Measurements from ENCODE around the gene SLC26A9.

The SLC26A9 gene

DNA sequence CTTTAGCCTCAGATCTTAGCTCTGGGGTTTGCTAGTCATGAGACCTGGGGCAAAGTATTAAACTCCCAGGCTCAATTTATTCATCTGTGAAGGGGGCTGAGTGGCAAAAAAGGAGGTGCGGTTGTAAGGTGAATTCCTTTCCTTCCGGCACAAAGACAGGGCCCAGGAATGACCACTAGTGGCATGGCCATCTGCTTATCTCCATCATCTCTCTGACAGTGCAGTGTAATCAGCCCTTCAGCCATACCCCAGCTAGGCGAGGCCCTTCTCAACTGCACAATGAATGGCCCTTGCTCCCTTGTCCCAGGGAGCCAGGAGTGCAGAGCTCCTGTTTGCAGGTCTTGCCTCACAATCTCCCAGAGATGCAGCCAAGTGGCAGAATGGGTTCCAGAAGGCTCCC lies 5.6 kb upstream of the SLC26A9 start:
- DNase-seq (ENCODE audit: low read depth): no peak

DNA sequence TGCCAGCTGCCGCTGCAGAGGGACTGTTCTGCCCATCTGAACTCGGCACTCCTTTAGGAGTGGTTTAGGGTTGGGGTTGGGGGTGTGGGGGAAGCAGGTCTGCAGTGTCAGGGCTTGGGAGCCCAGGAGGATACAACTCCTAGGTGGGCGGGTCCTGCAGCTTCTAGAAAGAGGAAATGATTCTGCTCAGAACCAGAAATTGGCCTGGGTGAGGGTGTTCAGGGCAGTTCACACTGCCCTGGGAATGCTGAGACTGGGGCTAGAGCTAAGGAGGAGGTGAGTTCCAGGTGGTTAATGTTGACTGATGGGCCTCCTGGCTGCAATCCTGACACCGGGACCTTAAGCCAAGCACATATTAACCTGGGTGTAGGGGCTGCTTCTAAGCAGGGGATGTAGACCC lies 4.8 kb upstream of the SLC26A9 start:
- no peak for DNase-seq (ENCODE audit: low read depth)

DNA sequence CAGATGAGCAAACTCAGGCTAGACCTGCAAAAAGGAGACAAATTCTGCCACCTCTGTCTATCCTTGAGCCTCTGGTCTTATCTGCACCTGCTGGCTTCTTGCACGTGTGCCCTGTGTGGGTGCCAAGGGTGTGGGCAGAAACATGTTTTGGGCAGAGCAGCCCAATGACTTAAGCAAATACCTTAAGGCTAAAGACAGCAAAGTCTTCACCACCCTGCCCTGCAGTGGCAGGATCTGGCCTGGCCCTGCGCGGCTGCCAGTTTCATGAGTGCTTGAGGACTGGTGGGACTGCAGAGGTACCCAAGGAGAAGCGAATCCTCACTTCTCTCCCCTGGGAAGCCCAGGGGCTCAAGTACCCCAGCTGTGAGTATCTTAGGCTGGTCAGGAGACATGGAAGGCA lies 3.8 kb upstream of the SLC26A9 start:
- DNase-seq (ENCODE audit: low read depth): no peak

DNA sequence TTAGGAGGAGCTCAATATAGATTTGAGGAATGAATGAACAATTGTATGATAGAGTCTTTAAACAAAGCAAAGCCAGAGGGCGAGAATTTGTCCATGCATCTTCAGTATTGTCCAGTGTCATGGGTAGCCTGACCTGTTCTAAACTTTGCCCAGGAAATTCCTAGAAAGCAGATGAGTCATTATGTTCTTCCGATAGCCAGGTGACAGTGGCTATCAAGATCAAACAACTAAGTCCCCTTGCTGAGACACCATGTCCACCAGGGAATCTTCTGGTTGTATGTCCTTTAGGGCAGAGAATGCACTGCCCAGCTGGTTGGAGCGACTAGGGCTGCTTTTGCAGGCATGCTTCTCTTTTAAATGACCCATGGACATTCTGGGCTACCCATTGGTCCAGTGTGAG lies 1.8 kb upstream of the SLC26A9 start:
- no peak for DNase-seq (ENCODE audit: low read depth)

DNA sequence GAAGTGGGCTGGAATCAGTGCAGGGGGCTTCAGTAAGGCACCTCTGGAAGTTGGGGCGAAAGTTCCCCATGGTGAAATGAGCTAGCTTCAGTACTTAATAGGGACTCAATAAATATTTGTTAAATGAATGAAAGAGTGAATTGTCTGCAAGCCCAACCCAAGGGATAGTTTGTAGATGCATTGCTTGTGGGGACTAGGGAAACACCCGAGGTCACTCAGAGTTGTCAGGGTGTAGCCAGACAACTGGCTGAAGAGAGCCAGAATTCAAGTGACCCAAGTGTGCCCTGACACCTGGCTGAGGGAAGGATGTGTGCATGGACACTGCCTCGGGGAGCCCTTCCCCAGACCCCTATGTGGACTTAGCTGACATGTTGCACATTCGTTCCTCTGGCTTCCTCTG lies 1.3 kb upstream of the SLC26A9 start:
- DNase-seq (ENCODE audit: low read depth): no peak

DNA sequence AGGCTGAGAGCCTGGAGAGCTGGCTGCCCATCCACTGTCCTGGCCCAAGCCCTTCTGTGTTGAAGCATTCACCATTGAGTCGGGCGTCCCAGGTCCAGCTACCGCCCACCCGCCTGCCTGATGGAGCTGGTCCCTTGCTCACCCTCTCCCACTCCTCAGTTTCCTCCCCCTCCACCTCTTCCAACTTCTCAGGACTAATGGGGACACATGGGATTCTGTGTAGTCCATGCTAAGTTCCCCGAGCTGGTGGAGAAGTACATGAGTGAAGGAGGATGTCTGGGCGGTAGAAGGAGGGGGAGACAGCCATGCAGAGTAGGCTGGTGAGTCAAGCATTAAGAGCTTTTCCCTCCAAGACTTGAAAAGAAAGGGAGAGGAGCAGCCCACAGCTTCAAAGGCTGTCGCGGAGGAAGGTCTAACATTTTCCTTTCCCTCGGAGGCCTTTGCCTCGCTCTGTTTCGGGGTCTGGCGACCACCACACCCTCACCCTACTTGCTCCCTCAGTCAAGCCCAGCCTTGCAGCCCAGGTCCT lies 561 bp downstream of the SLC26A9 start:
- DNase-seq (ENCODE audit: low read depth): no peak

DNA sequence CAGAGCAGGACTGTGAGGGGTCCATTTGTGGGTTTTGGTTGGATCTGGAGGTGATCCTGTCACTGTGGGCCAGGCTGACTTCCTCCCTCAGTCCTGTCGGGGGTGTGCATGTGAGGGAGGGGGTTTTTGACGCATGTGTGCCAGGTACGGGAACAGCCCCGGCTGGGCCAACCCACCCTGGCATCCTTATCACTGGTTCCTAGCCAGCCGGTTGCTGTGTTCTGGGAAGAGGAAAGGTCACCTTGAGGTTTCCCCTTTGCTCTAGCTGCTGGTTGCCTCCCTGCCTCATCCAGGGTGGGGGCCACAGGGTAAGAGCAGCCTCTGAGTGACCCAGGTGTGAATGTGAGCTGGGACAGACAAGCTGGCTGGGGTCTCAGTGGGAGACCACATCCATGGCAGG lies 2.5 kb downstream of the SLC26A9 start:
- DNase-seq (ENCODE audit: low read depth): no peak

DNA sequence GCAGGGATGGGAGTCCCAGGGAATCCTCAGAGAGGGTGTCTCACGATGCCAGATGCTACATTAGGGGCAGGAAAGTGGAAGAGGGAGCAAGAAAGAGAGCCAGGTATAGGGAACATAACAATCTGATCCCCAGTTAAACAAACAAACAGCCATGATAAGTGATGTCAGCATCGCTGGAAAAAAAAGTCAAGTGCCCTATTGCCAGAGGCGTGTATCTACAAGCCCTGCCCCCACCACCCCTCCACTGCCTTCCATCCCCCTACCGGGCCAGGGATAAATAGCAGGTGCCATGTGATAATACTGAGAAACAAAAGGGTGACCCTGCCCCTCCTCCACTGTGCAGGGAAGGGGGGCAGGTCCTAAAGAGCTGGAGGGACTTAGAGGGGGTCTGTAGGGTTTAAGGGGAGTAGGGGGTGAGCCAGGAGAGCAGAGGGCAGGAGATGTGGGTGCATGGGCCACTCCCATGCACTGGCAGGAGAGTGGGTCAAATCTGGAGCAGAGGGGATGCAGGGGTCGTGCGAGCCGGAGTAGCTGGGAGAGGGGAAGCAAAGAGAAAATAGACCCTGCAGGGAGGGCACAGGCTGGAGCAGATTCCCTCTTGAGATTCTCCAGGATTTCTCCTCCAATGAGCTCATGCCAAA lies 3.4 kb downstream of the SLC26A9 start:
- no peak for DNase-seq (ENCODE audit: low read depth)

DNA sequence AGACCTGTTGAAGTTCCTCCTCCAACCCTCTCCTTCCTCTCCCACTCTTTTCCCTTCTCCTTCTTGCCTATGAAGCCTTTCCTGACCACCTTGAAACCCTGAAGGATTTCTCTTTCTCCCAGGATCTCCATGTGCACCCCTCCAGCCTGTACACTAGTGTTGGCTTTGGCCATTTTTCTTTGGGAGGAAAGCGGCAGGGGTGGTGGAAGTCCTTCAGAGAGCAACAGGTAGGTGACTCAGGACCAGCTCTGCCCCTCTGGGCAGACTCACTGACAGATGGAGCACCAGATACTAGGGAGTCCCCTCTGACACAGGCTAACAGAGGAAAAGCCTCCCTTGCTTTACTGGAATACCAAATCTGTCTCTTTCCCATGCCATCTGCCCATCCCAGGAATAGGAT lies 4.6 kb downstream of the SLC26A9 start:
- no peak for DNase-seq (ENCODE audit: low read depth)

DNA sequence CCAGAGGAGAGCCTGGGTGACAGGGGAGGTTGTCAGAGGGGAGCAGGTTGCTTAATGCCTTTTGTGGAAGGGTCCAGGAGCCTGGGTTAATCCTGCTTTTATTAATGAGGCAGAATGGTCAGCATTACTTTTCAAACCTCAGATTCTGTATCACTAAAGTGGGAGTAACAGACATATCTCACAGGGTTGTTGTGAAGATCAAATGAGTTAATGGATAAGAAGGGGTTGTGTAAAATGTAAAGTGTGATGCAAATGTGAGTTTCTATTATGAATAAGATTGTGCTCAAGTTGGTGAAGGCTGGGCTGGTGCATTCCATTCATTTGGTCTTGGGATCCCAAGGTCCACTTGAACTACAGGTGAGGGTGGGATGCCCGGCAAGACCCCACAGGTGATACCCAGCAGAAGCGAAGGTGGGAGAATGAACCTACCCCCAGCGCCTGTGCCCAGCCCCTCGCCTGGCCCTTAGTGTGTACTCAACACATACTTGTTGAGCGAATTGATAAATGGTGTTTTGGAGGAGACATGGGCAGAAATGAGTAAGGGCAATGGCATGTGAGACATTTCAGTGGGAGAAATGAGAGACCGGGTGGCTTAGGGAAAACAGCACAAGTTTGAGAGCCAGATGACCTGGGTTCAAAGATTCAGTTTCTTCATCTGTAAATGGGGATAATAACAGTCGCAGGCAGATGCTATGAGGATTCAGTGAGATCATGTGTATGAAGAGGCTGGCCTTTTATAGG lies 6.2 kb downstream of the SLC26A9 start:
- no peak for DNase-seq (ENCODE audit: low read depth)

DNA sequence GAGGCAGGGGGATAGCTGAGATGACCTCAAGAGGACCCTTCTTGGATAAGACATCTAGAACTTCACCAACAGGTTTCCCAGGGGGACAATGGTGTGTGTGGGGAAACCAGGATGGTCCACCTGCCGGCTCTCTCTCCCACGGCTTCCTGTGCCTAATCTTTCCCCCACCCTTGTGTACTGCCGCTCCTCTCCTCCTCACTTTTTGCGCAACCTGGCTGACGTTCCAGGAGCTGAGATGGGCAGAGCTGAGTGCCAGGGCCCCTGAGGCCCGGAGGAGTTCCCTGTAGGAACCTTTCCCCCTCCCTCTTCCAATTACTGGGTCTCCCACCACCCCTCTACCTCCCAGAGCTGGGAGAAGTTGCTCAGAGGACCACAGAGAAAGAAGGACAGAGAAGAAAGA lies 6.9 kb downstream of the SLC26A9 start:
- no peak for DNase-seq (ENCODE audit: low read depth)

DNA sequence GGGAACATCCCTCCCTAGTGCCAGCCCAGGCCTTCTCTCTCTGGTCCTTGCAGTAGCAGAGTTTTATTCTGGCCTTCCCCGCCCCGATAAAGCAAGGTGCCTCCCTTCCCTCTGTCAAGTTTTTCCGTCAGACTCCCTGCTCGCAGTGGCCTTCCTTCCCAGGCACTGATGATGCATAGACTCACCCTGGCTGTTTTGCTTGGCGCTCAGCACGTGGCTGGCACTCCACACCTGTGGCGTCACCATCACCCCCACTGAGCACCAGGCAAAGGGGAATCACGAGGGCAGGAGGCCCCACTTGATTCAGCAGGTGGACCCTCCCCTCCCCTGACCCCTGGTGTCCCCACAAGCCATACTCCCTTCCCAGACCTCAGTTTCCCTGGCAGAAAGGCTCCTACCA lies 7.4 kb downstream of the SLC26A9 start:
- no peak for DNase-seq (ENCODE audit: low read depth)

DNA sequence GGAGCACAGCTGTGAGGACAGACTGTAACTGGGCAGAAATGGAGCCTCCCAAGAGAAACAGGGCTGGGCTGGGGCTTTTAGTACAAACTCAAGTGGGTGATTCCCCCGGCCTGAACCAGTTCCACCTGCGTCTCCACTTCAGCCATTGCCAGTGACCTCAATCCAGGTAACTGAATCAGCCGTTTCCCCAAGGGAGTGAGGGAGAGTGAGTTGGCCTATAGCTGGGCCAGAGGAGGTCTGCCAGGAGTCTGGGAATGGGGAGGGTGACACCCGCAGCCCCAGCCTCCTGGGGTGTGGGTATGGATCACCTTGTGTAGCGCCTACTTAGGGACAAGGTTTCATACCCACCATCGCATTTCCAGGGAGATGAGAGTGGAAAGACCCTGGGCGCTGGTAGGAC lies 8.5 kb downstream of the SLC26A9 start:
- no peak for DNase-seq (ENCODE audit: low read depth)

DNA sequence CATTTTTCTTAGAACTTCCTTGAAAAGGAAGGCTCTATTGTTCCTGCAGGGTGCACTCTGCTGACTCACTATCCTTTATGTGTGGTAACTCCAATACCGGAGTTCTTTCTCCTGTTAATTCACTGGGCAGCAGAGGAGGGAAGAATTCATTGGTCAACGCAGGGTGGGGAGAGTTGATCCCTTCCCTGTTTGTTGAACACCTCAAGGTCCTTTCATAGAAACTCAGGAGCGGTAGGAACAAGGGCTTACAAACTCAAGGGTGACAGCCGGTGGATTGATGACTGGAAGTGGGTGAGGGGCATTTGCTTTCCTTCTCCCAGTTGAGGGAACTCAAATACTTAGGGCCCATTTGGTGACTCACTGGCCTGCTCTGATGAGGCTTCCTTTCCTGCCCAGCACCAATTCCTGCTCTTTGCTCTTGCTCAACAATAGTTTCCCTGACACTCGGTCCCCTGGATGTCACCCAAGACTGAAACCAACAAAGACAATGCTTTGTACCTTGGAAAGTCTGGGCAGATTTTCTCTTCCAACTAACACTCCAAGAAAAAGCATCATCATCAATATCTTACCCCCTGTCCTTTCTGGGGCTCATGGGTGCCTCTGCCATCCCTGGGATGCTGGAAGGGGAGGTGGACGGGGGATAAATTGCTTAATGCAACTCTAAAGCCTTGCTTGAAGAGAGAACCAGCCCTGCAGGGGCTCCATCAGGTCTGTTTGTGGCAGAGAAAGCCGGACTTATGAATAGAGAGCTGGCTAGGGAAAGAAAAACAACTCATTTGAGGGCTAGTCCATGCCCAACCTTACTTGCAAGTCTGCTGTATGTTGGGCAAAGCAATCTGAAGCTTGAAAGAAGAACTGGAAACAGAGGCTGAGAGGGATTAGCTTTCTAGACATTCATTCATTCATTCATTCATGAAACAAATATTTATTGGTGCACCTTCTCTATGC lies 9.3 kb downstream of the SLC26A9 start:
- DNase-seq (ENCODE audit: low read depth): no peak

DNA sequence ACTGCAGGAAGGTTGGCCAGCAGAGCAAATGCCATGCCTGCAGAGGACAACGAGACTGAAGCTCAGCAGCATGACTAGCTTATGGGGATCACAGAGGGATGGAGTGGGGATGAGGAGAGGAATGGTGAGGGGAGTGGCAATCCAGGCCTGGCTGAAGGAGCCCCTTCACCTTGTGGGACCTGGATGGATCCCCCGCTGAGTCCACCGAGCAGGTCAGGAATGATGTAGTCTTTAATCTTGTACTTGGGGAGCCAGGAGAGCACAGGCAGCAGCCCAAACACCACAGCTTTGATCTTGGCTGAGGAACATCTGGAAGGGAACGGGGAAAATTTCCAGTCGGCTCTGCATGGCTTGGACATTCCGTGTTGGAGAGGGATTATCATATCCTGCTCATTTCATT lies 10.5 kb downstream of the SLC26A9 start:
- no peak for DNase-seq (ENCODE audit: low read depth)

DNA sequence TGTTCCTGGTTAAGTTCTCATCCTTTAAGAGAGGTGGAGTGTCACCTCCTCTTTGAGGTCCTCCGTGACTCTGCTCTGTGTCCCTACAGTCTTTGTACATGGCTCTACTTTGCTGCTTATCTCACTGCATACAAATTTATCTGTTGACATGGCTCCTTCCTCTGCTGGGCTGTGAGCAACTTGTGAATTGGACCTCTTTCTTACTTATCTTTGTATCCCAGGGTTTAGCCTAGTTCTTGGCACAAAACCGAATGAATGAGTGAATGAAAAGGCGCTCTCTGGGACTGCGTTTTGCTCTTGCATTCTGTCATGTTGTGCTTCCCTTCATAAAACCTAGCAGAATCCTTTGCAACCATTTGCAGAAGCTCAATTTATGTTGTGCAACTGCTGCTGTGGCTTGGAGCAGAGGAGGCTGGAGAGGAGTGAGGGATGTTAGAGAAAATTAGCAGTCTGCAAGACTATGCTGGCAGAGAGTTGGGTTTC lies 12.4 kb downstream of the SLC26A9 start:
- no peak for DNase-seq (ENCODE audit: low read depth)

DNA sequence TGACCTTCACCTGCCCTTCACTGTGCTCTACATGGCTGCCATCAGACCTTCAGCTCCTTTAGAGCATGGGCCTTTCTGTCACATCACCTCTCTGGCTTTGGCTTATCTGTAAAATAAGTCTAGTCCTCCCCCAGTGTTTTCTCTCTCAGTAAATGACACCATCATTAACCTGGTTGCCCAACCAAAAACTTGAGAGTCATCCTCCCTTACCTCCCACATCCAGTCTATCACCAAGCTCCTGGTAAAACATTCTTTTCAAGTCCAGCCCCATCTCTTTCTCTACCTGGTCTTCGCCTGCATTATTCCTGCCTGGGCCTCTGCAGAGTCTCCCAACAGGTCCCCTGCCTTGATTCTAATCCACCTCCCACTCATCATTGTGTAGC lies 13.1 kb downstream of the SLC26A9 start:
- DNase-seq (ENCODE audit: low read depth): no peak

DNA sequence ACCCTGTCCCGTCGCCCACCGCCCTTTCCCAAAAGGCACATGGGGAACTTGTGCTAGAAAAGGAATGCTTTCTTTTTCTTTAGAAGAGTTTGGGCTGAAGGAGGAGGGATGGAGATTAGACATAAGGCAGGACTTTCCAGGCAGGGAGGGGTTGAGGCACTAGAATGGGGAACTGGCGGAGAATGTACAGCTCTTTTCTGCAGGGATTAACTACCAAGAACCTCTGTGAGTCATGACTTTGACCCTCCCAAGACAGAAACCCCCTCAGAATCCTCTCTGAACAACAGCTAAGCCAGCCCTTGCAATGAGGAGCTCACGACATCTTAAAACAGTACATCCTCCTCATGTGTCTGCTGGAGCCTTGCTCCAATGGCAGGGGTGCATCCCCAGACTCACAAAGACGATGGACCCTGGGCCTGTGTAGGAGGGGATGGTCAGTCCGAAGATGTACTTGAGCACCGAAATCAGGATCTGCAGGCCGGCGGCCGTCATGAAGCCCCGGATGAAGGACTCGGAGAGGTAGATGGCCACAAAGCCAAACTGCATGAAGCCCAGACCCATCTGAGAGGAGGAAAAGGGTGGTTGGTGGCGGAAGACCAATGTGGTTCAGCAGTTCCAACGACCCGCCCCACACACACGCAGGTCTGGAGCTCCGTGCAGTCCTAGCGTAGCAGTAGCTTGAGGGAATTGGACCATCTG lies 13.6 kb downstream of the SLC26A9 start:
- DNase-seq (ENCODE audit: low read depth): no peak

DNA sequence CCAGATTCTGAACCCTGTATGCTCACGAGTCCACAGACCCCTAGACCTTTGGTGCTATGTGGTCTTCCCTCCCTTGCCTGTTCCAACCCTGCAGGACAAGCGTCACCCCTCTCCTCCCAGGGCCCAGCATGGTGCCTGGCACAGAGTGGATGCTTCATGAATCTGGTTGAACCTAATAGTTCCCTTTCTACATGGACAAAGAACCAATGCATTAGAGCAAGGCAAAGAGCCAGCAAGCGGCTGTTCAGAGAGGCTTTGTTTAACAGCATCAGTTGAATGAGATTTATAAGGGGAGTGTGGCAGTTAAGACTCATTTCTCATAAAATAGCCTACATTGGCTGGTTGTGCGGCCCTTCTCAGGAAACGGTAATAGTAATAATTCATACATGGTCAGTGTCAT lies 14.9 kb downstream of the SLC26A9 start:
- DNase-seq (ENCODE audit: low read depth): no peak

DNA sequence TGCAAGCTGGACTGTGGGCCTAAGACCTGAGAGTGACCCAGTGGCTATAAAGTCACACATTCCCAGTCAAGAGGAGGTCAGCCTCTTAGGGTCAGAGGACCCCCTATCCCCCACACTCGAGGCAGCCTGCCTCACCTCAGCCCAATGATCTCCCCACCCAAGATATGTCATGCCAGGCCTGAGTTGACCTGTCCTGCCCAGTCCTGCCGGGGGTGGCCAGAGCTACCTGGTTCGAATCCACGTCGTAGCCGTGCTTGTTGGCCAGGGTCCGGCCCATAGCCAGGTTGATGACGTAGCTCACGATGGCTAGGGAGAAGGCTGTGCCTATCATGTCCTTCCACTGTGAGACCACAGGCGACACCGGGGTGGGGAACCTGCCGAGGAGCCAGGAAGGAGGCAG lies 15.6 kb downstream of the SLC26A9 start:
- DNase-seq (ENCODE audit: low read depth): no peak

DNA sequence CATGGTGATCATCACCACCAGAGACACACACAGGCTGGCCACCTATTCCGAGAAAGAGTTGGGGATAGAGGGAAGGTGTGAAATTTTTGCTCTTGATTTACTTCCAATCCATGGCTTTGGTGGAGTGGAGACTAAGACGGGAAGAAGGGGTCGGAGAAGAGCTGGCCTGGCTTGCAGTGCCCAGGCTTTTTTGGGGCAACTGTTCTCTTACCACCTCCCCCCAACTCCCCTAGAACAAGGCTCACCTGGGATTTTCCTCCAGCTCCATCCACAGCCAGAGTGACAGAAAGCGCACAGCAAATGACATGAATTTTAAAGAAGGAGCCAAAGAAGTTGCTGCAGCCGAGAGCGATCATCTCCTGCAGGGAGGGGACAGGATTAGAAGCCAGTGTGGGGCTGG lies 16.0 kb downstream of the SLC26A9 start:
- no peak for DNase-seq (ENCODE audit: low read depth)

DNA sequence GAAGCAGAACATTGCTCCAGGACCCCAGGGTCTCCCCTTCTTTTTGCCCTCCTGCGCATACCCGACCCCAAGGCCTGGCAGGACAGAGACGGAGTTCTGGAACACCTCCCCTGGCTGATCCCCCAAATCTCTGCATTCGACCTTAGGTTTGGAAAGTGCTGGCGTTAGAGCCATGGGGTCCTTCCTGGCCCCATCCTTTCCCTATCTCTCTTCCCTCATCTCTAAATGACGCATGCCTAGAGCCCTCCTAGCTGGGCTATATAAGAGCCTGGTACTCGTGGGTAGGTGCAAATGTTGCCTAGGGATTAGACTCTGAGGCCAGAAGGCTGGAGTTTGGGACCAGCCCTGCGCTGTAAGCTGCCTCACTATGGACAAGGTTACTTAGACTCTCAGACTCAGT lies 16.6 kb downstream of the SLC26A9 start:
- DNase-seq (ENCODE audit: low read depth): no peak
